Ovary (tissue), 3 donors: ENCODE results near the gene POTEF.
"Not testable (repeated sequence)": the region's sequence is repeated elsewhere in the genome, so short reads cannot be mapped to it uniquely, and the experiment has no call there.

ENCODE experiments used
- EP300 ChIP-seq: sonication (generic); formaldehyde crosslinking; IDR thresholded peaks from one replicate; pipeline ENCODE4 v1.6.1; 2017; ENCODE audit warnings: antibody characterized with exemption
- POLR2A ChIP-seq: fragments of 450-650 bp; IDR thresholded peaks from one replicate; pipeline ENCODE4 v1.6.1; 2017; ENCODE audit warnings: antibody characterized with exemption, mild to moderate bottlenecking, moderate library complexity
- TF ChIP-seq, protein P1 (sequence below), 3 donors: fragments of 450-650 bp in 2 of 3; fragments of 200-600 bp in 1 of 3; IDR thresholded peaks; one replicate each; pipeline versions ENCODE4 v1.5.1 to v1.8.0; 2016 to 2022; ENCODE audit warnings: antibody characterized with exemption in 3 of 3, mild to moderate bottlenecking in 1 of 3
- donor health status: DM: no; HTN: no; CAD: no.

DNA sequence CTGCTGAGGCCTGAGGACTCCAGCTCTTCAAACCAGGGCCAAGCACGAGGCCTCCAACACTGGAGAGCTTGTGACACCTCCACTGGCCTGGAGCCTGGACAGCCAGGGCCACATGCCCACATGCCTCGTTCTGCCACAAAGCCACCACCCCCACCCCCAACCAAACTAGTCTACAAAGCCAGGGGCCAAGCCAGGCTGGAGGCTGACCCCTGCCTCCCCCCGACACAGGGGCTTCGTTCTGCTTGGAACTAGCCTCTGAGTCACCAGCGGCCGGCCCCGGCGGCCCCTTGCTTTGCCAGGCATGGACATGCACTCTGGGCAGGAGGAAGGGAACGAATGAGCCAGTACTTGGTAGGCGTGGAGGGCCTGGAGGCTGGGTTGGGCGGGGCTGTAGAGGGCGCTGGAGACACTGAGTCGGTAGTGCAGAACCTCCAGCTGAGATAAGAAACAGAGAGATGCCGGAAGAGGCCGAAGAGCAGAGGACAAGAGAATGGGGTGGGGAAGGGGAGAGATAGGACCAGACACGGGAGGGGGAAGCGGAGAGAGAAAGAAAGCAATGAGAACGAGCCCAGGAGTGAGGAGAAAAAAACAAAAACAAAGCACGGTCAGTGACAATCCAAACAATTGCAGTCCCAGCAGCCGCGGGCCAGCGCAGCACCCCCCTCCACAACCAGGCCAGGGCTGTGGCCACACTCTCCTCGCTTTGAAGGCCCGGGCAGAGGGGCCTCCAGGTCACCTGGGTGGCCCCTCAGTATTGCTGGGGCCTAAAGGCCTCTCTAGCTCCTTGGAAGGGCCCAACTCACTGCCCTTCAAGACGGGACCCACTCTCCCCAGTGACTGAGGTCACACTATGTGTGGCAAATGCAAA, 32.0 kb upstream of the POTEF start:
- TF ChIP-seq, protein P1, sequence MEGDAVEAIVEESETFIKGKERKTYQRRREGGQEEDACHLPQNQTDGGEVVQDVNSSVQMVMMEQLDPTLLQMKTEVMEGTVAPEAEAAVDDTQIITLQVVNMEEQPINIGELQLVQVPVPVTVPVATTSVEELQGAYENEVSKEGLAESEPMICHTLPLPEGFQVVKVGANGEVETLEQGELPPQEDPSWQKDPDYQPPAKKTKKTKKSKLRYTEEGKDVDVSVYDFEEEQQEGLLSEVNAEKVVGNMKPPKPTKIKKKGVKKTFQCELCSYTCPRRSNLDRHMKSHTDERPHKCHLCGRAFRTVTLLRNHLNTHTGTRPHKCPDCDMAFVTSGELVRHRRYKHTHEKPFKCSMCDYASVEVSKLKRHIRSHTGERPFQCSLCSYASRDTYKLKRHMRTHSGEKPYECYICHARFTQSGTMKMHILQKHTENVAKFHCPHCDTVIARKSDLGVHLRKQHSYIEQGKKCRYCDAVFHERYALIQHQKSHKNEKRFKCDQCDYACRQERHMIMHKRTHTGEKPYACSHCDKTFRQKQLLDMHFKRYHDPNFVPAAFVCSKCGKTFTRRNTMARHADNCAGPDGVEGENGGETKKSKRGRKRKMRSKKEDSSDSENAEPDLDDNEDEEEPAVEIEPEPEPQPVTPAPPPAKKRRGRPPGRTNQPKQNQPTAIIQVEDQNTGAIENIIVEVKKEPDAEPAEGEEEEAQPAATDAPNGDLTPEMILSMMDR (IDR thresholded peaks at IDR 0.05): not testable (repeated sequence)
- TF ChIP-seq EP300, POLR2A: not testable (repeated sequence)
